Adrenal gland (tissue), 5 donors: ENCODE data around the gene TMEM40.

Experiments used
- CTCF ChIP-seq, 6 experiments: fragments of 450-650 bp in 4 of 6; fragments of 200-600 bp in 2 of 6; sonication (generic) in 1 of 6; IDR thresholded peaks; 1 replicate in 5 of 6; 2 replicates in 1 of 6; pipeline versions ENCODE4 v1.5.1 to v1.8.0; 2016 to 2021; ENCODE audit warnings: antibody characterized with exemption in 6 of 6, mild to moderate bottlenecking in 2 of 6, moderate library complexity in 1 of 6
- POLR2A ChIP-seq, 2 donors: fragments of 450-650 bp; IDR thresholded peaks; one replicate each; pipeline ENCODE4 v1.6.1; 2017; ENCODE audit warnings: antibody characterized with exemption in 2 of 2, mild to moderate bottlenecking in 2 of 2, moderate library complexity in 1 of 2
- donor health status: DM: no; HTN: no; CAD: no.

DNA sequence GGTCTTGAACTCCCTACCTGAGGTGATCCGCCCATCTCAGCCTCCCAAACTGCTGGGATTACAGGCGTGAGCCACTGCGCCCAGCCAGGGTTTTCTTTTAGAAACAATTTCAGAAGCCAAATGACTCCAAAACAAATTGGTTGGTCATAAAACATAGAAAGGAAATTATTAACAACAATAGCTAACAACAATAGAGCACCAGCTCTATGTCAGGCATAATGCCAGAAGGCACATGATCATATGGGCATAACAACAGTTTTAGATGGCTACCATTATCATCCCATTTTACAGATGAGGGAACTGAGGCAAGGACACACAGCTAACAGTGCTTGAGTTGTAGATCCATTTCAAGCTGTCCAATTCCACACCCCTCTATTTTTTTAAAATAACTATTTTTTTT, 73.0 kb downstream of the TMEM40 start:
- TF ChIP-seq CTCF (IDR thresholded peaks at IDR 0.05) (no peak), POLR2A (IDR thresholded peaks at IDR 0.05) (no peak)
